ENCODE measurements around the gene GOLGA3.
"Not testable (repeated sequence)": the region's sequence is repeated elsewhere in the genome, so short reads cannot be mapped to it uniquely, and the experiment has no call there.

Gene GOLGA3

DNA sequence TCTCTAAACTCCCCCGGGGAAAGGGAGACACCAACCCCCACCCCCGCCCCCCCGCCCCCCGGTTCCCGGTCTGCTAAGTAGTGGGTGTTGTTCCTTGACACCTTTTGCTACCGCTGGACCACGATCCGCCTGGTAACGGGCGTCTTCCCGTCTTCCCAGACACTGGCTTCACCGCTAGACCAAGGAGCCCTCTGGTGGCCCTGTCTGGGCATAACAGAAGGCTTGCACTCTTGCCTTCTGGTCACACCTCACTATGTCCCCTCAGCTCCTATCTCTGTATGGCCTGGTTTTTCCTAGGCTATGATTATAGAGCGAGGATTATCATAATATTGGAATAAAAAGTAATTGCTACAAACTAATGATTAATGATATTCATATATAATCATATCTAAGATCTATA, 19.3 kb downstream of the GOLGA3 start:
- peak; percentile 24 to 38 for DNase-seq

DNA sequence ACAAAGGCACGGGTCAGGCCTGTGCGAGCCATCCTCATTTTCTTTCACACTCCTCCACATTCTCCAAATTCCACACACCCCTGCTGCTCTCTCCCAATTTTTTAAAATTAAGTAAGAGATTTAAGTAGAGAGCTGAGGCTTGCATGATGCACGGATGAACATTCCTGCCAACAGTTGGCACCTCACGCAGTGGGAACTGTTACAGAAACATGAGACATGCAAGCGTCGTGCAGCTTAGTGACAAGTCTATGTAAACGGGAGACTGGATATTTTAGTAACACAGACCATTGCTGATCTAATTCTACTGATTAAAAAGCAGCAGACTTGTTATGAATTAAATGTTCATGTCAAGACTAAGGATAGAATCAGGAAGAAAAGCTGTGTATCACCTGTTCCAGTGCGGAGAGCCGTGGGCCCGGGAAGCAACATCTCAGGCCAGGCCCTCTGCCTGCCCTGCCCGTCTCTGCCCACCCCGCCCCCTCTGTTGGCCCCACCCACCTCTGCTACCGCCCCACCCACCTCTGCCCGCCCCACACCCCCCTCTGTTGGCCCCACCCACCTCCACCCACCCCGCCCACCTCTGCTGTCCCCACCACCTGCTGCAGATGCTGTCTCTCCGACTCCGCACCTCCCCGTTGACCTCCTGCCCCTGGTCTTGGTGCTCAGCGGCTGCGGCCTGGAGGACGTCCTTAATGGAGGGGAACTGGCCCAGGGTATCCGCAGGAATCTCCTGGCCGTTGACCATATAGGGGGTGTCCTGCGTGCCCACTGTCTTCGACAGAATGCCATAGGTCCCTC, 21.2 kb downstream of the GOLGA3 start:
- no peak for DNase-seq

DNA sequence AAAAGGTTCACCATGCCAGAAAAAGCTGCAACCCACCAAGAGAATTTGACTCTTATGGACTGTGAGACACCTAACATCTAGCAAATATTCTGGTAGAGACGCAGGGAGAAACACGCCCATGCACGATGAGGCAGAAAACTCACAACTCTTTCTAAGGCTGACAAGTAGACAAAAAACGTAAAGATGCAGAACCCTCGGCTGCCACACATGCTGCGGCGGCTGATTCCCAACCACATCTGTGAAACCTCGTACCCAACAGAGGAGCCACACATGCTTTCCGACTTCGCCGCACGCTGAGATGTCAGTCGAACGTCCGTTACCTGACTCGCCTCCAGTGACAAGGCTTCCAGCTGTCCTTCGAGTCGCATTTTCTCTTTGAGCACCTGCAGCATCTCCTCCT, 21.8 kb downstream of the GOLGA3 start:
- no peak for DNase-seq

DNA sequence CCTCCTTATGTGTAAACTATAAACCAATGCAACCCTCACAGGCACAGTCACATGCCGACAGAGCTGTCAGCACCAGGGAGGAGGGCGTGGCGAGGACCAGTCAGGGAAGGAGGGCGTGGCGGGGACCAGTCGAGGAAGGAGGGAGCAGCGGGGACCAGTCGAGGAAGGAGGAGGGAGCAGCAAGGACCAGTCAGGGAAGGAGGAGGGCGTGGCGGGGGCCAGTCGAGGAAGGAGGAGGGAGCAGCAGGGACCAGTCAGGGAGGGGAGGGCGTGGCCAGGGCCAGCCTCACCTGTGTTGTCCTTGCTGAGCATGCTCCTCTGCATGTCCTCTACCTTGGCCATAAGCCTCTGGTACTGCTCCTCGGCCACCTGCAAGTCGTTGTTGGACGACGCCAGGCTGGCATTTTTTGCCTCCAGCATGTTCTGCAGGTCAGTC, 24.2 kb downstream of the GOLGA3 start:
- DNase-seq, result no peak

DNA sequence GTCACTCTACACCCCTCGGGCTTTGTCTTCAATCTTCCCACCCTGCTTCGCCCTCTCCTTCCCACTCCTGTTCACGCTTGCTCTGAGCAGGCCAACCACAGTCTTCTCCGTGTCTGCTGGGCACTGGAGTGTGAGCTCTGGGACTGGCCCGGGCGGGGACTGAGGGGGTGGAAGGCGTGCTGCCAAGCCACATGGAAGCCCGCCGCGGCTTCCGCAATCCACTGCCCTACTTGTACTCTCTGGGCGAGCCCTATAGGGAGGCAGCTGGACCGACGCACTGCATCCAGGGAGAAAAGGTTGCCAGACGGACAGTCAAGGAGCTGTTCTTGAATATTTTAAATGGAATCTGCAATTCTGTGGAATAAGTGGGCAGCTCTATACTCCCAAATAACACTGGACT, 24.8 kb downstream of the GOLGA3 start:
- DNase-seq, result no peak

DNA sequence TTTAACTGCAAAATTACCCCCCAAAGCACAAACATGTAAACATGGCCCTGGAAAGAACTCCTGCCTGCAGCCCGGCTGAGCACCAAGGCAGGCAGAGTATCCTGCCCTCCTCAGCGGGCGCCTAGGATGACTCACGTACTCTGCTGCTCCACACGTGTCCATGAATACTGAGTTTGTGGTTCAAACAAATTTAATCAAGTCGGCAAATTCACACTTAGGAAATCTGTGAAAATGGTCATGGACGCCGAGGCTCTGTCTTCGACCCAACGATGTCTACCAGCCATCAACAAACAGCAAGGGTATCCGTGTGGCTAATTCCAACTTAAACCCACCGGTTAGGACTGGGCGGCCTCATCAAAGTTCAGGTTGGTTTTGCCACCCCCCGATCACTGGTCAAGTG, 25.5 kb downstream of the GOLGA3 start:
- DNase-seq, result no peak

DNA sequence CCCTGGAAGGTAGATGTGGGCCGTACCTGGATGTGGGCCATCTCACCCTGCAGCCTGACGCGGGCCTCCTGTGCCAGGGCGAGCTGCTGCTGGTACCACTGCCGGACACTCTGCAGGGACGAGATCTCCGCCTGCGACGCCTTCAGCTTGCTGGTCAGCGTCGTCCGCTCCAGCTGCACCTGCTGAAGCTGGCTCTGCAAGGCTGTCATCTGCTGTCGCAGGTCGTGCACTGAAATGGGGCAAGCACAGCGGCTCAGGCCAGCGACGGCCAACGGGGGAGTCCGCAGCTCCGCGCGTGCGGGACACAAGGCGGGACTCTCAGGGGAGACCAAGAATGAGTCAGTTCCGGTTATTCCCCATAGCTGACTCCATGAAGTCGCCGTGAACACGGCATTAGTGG, 26.9 kb downstream of the GOLGA3 start:
- DNase-seq, result no peak

DNA sequence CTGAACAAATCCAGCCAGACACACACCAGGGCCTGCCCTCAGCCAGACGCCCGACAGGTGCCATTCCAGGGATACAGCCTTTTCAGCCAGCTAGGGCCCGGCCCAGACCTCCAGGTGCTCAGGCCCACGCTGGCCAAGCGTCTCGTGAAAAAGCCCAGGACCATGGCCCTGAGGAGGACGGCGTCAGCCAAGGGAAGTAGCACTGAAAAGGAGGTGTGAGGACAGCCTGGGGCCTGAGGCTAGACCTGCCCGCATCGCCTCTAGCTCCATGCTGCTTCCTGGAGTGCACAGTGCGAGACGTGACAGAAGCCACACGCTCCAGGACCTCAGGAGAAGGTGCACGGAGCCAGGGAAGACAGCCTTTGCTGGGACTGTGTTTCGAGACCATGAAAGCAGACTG, 29.8 kb downstream of the GOLGA3 start:
- DNase-seq, result no peak

DNA sequence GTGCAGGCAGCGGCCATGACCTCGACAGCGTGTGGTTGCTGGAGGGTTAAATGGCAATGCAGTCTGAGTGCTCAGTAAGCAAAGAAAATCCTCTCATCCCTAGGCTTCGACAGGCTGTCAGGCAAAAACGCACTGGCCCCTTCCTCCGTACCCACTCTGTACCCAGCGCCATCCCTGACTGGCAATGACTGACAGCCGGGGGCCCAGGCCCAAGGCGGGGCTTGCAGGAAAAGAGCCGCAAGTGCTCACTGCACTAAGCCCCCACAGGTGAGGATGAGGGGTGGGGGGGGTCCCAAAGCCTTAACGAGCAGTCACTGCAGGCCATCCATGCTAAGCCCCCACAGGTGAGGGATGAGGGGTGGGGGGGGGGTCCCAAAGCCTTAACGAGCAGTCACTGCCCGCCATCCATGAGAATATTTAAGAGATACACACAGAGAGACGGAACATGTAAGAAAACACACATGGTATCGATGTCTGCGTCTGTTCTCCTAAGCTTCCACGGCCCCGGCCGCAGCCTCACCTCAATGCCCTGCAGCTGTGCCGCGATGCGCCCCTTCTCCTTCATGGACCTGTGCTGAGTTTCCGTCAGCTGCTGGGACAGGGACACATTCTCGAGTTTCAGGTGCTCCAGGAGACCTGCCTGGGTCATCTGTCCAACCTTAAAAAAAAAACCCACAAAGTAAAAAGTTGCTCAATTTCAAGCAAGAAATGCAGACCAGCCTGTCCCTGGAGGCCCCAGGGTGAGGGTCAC, 30.7 kb downstream of the GOLGA3 start:
- no peak for DNase-seq

DNA sequence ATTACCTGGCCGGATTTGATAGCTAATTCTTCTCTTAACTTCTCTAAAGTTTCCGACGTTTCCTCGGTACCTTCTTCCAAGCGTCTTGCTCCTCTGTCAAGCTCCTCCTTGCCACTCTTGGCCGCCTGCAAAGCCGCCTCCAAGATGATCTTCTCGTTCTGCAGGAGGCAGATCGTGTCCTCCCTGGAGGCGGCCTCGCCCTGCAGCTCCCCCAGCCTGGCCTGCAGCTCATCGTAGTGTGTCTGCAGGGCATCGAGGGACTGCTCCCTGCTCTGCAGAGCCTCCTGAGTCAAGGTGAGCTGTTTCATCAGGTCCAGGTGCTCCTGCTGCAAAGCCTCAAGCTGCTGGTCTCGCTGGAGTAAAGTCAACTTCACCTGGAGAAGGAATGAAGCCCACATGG, 32.8 kb downstream of the GOLGA3 start:
- DNase-seq, result no peak

DNA sequence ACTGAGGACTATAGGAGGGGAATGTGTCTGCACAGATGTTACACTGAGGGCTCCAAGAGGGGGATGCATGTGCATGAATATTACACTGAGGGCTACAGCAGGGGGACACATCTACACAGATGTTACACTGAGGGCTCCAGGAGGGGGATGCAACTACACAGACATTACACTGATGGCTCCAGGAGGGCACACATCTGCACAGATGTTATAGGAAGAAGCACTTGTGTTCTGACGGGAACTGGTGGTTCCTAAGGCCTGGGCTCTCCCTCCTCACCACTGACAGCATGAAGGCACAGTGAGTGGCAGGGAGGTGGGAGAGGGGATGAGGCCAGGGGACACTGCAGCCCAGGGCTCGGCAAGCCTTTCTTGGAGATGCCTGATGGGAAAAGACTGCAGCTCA, 36.7 kb downstream of the GOLGA3 start:
- DNase-seq, result not testable (repeated sequence)

DNA sequence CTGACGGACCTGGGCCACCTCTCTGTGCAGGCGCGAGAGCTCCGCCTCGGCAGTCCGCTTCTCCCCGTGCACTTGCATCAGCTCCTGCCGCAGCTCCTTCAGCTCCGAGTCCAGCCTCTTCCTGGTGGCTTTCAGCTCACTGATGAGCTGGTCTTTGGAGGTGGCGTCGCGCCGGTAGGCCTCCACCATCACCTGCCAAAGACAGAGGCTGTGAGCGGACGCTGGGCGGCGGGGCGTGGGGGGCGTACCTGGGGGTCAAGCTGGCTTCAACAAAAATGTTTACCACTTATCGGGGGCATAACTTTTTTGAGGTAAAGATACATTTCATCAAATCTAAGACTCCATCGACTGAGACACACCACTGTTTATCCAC, 39.6 kb downstream of the GOLGA3 start:
- no peak for DNase-seq

DNA sequence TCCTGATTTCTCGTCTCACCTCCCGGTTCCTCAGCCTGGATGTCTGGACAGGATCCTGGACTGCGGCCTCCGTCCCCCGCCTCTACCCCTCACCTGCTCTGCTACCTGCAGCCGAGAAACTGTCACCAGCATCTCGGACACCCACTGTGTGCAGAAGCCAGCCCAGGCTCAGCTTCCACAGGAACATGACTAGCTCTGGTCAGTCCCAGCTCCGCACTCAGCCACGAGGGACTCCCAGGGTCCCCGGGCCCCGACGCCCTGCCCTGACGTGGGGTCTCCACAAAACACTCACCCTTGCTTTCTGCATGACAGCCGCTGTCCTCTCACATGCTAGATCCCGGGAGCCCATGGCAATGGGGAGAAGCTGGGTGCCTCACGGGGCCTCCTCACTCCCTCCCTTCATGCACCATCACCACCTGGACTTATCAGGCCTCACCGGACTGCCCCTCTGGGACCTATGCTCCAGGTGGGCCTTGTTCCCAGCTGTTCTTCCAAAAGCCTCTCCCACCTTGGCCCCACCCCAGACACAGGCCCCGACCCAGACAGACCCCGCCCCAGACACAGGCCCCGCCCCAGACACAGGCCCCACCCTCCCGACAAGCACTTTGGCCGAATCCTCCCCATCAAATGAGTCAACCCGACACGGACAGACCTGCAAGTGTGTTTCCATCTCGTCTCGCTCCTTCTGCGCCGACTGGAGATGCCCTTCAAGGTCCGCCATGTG, 40.1 kb downstream of the GOLGA3 start:
- DNase-seq, result no peak

DNA sequence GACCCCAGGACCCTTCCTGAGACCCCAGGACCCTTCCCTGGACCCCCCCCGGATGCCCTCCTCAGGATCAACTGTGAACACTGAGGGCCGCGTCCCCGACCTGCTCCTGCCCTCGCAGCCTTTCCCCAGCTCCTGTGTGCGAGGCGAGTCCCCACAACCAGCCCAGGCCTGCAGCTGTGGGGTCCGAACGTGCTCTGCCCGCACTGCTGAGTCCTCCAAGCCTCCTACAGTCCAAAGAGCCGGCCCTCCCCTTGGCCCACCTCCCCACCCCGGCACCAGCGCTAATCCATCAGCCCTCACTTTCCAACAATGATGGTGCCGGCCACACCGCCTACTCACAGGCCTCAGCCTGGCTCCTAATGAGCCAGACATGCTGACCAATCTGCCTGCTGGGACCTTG, 40.8 kb downstream of the GOLGA3 start:
- DNase-seq, result no peak

DNA sequence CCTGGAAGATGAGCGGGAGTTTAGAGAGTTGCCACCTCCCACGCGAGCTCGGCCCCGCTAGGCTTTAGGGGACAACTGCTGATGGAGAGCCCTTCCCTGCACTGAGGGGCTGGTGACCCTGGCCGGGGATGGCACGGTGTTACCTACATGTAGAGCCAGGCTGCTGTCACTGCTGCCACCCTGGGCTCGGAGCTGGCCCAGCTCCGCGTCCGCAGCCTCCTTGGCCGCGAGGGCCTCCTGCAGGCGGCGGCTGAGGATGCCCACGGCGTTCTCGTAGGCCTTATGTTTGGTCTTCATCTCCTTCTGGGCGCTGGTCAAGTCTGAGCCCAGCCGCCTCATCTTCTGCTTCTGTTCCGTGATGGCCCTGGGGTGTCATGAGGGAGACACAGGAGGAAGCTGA, 42.5 kb downstream of the GOLGA3 start:
- DNase-seq, result no peak

DNA sequence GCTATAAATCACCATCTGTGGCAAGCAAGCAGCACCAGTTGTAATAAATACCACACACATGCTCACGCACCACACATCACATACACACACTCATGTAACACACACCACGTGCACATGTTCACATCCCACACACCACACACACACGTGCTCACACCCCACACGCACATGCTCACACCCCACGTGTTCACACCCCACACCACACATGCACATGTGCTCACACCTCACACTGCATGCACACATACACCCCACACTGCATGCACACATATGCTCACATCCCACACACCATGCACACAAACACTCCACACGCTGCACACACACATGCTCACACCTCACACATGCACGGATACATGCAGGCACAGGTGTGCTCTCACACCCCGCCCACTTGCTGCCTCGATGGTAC, 44.1 kb downstream of the GOLGA3 start:
- DNase-seq, result no peak

DNA sequence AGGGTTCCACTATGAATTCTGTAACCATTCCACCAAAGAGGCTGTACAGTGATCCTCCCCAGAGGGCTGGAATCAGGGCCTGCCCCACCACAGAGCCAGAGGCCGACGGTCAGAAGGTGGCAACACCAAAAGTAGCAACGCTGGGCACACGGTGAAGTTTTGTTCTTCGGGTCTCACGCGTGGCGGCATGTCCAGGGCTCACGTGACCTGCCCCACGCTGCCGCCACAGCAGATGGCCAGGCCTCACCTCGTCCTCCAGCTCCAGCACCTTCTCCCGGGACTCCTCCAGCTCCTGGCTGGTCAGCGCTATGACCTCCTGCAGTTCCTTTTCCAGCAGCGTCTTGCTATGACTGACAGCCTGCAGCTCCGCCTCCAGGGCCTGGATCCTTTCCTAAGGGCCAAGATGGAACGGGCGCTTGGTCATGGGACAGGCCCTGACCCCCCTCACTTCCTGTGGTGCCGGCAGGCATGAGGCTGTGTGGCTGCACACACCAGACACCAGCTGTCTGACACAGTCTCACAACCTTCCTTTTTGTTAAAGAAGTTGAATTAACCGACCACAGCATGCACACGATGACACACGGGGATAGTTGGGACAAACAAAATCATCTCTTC, 44.6 kb downstream of the GOLGA3 start:
- peak; percentile 20 to 69 for DNase-seq

DNA sequence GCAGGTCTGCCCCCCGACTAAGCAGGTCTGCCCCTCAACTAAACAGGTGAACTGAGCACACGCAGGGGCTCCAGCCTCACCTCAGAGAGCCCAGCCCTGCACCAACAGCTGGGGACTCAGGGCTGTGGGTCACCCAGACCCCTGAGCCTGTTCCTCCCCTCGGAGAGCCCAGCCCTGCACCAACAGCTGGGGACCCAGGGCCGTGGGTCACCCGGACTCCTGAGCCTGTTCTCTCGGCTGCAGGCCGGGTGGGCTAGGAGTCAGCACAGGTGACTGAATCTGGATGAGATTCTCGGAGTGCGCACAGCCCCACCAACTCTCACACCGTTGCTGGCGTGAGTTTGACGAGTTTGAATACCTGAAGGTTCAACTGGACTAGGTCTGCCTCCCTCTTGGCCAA, 46.7 kb downstream of the GOLGA3 start:
- DNase-seq, result no peak

DNA sequence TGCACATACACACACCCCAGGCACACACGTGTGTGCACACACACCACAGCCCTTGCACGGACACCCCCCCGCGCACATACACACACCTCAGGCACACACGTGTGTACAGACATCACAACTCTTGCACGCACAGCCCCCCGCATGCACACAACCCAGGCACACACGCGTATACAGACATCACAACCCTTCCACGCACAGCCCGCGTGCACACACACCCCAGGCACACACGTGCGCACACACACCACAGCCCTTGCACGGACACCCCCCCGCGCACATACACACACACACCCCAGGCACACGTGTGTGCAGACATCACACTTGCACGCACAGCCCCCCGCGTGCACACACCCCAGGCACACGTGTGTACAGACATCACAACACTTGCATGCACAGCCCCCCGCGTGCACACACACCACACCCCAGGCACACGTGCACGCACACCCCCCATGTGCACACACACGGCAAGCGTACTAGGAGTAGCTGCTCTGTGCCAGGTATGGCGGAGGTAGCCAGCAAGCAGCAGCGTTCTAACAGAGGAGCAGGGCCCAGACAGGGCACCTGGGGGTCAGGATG, 48.8 kb downstream of the GOLGA3 start:
- no peak for DNase-seq

DNA sequence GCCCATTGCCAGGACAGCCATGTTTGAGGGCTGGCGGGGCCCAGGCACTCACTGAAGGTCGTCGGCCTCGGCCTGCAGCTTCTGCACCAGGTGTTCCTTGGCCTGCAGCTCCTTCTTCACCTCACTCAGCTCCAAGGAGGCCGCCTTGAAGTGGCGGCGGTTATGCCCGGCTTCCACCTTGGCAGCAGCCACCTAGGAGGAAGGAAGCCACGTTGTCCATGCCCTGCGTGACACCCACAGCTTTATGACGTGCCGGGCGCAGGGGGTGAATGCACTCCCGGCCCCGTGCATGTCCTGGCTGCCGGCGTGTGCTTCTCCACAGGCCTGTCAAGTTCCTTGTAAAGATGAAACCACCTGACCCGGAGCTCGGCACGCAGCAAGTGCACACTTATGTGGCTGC, 51.1 kb downstream of the GOLGA3 start:
- no peak for DNase-seq

DNA sequence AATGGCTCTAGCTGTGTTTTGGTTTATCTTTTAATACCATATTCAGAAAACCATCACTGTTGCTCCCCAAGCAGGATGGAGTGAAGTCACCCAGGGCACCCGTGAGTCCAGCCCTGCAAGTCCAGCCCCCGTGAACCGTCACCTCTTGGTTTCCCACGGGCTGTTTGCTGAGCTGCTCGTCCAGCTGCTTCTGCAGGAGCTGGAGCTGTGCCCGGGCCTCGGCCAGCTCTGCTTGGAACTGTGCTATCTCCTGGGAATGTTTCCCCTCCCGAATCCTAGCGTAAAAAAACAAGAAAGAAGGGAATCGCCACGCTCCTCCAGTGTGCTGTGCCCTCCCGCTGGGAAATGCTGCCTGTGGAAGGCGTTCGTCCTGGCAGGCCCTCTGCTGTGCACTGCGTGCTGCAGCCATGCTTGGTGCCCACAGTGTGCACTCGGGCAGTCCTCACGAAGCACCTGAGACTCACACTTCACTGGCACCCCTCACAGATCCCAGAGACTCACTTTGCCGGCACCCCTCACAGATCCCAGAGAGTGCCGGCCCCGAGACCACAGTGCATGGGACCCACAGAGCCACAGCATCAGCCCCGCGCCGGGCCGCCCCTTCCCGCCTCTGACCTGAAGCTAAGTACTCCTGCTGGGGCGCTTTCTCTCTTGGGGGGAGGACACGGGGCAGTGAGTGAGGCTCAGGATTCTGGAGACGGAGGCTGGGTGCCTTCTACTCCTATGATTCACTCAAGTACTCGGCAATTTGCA, 51.7 kb downstream of the GOLGA3 start:
- no peak for DNase-seq

DNA sequence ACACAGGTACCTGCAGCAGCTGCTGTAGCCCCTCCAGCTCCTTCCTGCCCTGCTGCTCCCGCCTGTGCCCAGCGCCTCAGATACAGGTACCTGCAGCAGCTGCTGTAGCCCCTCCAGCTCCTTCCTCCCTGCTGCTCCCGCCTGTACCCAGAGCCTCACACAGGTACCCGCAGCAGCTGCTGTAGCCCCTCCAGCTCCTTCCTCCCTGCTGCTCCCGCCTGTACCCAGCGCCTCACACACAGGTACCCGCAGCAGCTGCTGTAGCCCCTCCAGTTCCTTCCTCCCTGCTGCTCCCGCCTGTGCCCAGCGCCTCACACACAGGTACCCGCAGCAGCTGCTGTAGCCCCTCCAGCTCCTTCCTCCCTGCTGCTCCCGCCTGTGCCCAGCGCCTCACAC, 52.4 kb downstream of the GOLGA3 start:
- DNase-seq, result not testable (repeated sequence)

Measured in inflammatory macrophage (primary cell).